GM23338 (cell line): ENCODE results near the gene CD38. TPM values are rescaled to one million over a fixed set of nuclear protein-coding genes. Genes with fewer than 3 reads are reported as not detected.

Experiments
- ATAC-seq: fragments of 200-7000 bp; cut with Tn5 transposase; 3 replicates; pipeline ENCODE4 v1.9.1; 2020
- DNase-seq: peaks from one replicate; pipeline ENCODE4 v3.0.0-alpha.2; 2015; ENCODE audit warnings: low spot score
- H2AFZ ChIP-seq: fragments of 200-600 bp; sonication (generic); 2 replicates; pipeline ENCODE4 v1.8.0; 2016; ENCODE audit warnings: antibody characterized with exemption, mild to moderate bottlenecking, moderate library complexity
- H3F3A ChIP-seq: fragments of 200-600 bp; sonication (generic); replicated peaks from 2 replicates; pipeline ENCODE4 v1.8.0; 2017; ENCODE audit warnings: antibody characterized with exemption, mixed run types, low read depth
- H3K27ac ChIP-seq: fragments of 200-600 bp; sonication (generic); 2 replicates; pipeline ENCODE4 v1.6.1; 2016; ENCODE audit warnings: low read depth
- H3K27me3 ChIP-seq: fragments of 200-600 bp; sonication (generic); 2 replicates; pipeline ENCODE4 v1.8.0; 2016; ENCODE audit warnings: mild to moderate bottlenecking, mixed run types, moderate library complexity; ENCODE audit not compliant: insufficient read depth
- H3K36me3 ChIP-seq: fragments of 200-600 bp; sonication (generic); 2 replicates; pipeline ENCODE4 v1.8.0; 2016; ENCODE audit warnings: mild to moderate bottlenecking; ENCODE audit not compliant: insufficient read depth
- H3K4me1 ChIP-seq: fragments of 200-600 bp; sonication (generic); 2 replicates; pipeline ENCODE4 v1.8.0; 2016; ENCODE audit warnings: mild to moderate bottlenecking, moderate library complexity; ENCODE audit not compliant: insufficient read depth
- H3K4me2 ChIP-seq: fragments of 200-600 bp; sonication (generic); 2 replicates; pipeline ENCODE4 v1.7.1; 2017; ENCODE audit warnings: mixed run types
- H3K4me3 ChIP-seq: fragments of 200-600 bp; sonication (generic); 2 replicates; pipeline ENCODE4 v1.6.1; 2016; ENCODE audit warnings: mixed run types
- H3K79me2 ChIP-seq: fragments of 200-600 bp; sonication (generic); replicated peaks from 2 replicates; pipeline ENCODE4 v1.8.0; 2017; ENCODE audit warnings: mild to moderate bottlenecking; ENCODE audit not compliant: insufficient read depth
- H3K9me2 ChIP-seq: fragments of 200-600 bp; sonication (generic); 2 replicates; pipeline ENCODE4 v1.8.0; 2017; ENCODE audit not compliant: insufficient read depth
- H4K20me1 ChIP-seq: fragments of 200-600 bp; sonication (generic); replicated peaks from 2 replicates; pipeline ENCODE4 v1.8.0; 2017; ENCODE audit warnings: mild to moderate bottlenecking; ENCODE audit not compliant: insufficient read depth
- H3K27ac Mint-ChIP-seq: 2 replicates; pipeline ENCODE4 v1.8.0; 2020; ENCODE audit warnings: inconsistent platforms, mild to moderate bottlenecking, moderate library complexity, mixed read lengths
- H3K27me3 Mint-ChIP-seq: 3 replicates; pipeline ENCODE4 v1.8.0; 2022; ENCODE audit warnings: low read depth, mild to moderate bottlenecking, moderate library complexity, mixed read lengths, inconsistent platforms; ENCODE audit not compliant: insufficient read depth, poor library complexity
- H3K36me3 Mint-ChIP-seq: 3 replicates; pipeline ENCODE4 v1.8.0; 2021; ENCODE audit warnings: low read depth, mild to moderate bottlenecking, inconsistent platforms, moderate library complexity, mixed read lengths
- H3K4me1 Mint-ChIP-seq: 3 replicates; pipeline ENCODE4 v1.8.0; 2020; ENCODE audit warnings: mild to moderate bottlenecking, inconsistent platforms, mixed read lengths
- H3K4me3 Mint-ChIP-seq: 3 replicates; pipeline ENCODE4 v1.8.0; 2021; ENCODE audit warnings: moderate library complexity, mild to moderate bottlenecking, inconsistent platforms, mixed read lengths
- H3K9me3 Mint-ChIP-seq: 3 replicates; pipeline ENCODE4 v1.8.0; 2020; ENCODE audit warnings: moderate library complexity, mild to moderate bottlenecking, inconsistent platforms, mixed read lengths
- CREB1 ChIP-seq: fragments of 250-450 bp; sonication (Bioruptor Pico); IDR thresholded peaks from 2 replicates; pipeline ENCODE4 v1.5.0; 2020; ENCODE audit warnings: low read depth, mild to moderate bottlenecking, moderate library complexity
- CTCF ChIP-seq, 2 experiments: fragments of 200-600 bp in 1 of 2; sonication (generic) in 1 of 2; conservative IDR thresholded peaks; 2 replicates each; pipeline versions ENCODE4 v1.5.1 to v1.6.1; 2016 to 2017; ENCODE audit warnings: antibody characterized with exemption in 2 of 2, low read depth in 2 of 2, mild to moderate bottlenecking in 2 of 2, moderate library complexity in 1 of 2
- ETS1 ChIP-seq: IDR thresholded peaks from 2 replicates; pipeline ENCODE4 v1.6.1; 2016; ENCODE audit warnings: antibody characterized with exemption
- EZH2 ChIP-seq: fragments of 200-600 bp; sonication (generic); IDR thresholded peaks from one replicate; pipeline ENCODE4 v1.8.0; 2017; ENCODE audit warnings: antibody characterized with exemption, mild to moderate bottlenecking, low read depth; ENCODE audit not compliant: unreplicated experiment
- EZH2phosphoT487 ChIP-seq: fragments of 200-600 bp; sonication (generic); IDR thresholded peaks from one replicate; pipeline ENCODE4 v1.8.1; 2018; ENCODE audit warnings: antibody characterized with exemption; ENCODE audit not compliant: unreplicated experiment
- JUNB ChIP-seq: IDR thresholded peaks from one replicate; pipeline ENCODE4 v1.6.1; 2016; ENCODE audit warnings: antibody characterized with exemption; ENCODE audit not compliant: unreplicated experiment
- NANOG ChIP-seq: IDR thresholded peaks from 2 replicates; pipeline ENCODE4 v1.6.1; 2016; ENCODE audit warnings: antibody characterized with exemption, borderline replicate concordance
- POLR2AphosphoS5 ChIP-seq: IDR thresholded peaks from 2 replicates; pipeline ENCODE4 v1.6.1; 2016; ENCODE audit warnings: antibody characterized with exemption, low read depth
- REST ChIP-seq: IDR thresholded peaks from one replicate; pipeline ENCODE4 v1.6.1; 2018; ENCODE audit warnings: antibody characterized with exemption; ENCODE audit not compliant: unreplicated experiment
- STAT1 ChIP-seq: IDR thresholded peaks from one replicate; pipeline ENCODE4 v1.6.1; 2016; ENCODE audit warnings: antibody characterized with exemption; ENCODE audit not compliant: unreplicated experiment
- ZNF114 ChIP-seq: fragments of 250-450 bp; sonication (Bioruptor Pico); IDR thresholded peaks from 2 replicates; pipeline ENCODE4 v1.5.0; 2020; ENCODE audit warnings: mild to moderate bottlenecking, moderate library complexity
- ZNF331 ChIP-seq: fragments of 250-450 bp; sonication (Bioruptor Pico); IDR thresholded peaks from 2 replicates; pipeline ENCODE4 v1.5.0; 2020; ENCODE audit warnings: low read depth, mild to moderate bottlenecking, moderate library complexity
- ZNF462 ChIP-seq: fragments of 250-450 bp; sonication (Bioruptor Pico); IDR thresholded peaks from 2 replicates; pipeline ENCODE4 v1.5.0; 2020; ENCODE audit warnings: mild to moderate bottlenecking, moderate library complexity
- polyA plus RNA-seq: library from polyadenylated mRNA; unstranded; fragments of >200 nt; fragmentation: Nextera tagmentation; extraction: Ambion mirVana; gene quantifications from 2 replicates; pipeline ENCODE4 v1.2.1, GENCODE V29; 2016
- total RNA-seq: library from RNA; depleted of rRNA; stranded (reverse); fragments of >200 nt; shearing (Covaris generic); gene quantifications from 2 replicates; pipeline ENCODE4 v1.2.3, GENCODE V29; 2014

CD38 gene
- total and polyA plus RNA-seq, 2 experiments from 2014 or later = 0.17 to 0.24 TPM

- Mint-ChIP-seq H3K9me3 (no peaks in the 10 kb centered on the region), H3K27me3 (peaks cover 1% of the 10 kb centered on the region), H3K4me1 (no peaks in the 10 kb centered on the region), H3K4me3 (no peak overlapping the region), H3K36me3 (no peaks in the 10 kb centered on the region), H3K27ac (no peak overlapping the region)
- no peaks in the 10 kb centered on the region for H3K27me3 ChIP-seq
- H4K20me1 ChIP-seq = no peaks in the 10 kb centered on the region
- H3K27ac ChIP-seq = no peak overlapping the region
- H3K4me2 ChIP-seq = no peak overlapping the region
- H3K9me2 ChIP-seq = no peaks in the 10 kb centered on the region; the same call in 1 of the 2 replicates
- H3K79me2 ChIP-seq = no peaks in the 10 kb centered on the region
- H3K4me1 ChIP-seq = no peaks in the 10 kb centered on the region
- ATAC-seq (no peak), DNase-seq (no peak)
- no peak overlapping the region for H3K4me3 ChIP-seq
- TF ChIP-seq ETS1 = no peak
- TF ChIP-seq EZH2 = no peak
- no peak for TF ChIP-seq JUNB
- no peak for TF ChIP-seq ZNF114 (CRISPR knock-in tag)
- no peak for TF ChIP-seq POLR2AphosphoS5
- TF ChIP-seq CREB1 (CRISPR knock-in tag) = no peak
- no peak for TF ChIP-seq NANOG
- TF ChIP-seq ZNF331 = no peak
- no peak for TF ChIP-seq ZNF462 (CRISPR knock-in tag)
- no peak for TF ChIP-seq STAT1
- TF ChIP-seq EZH2phosphoT487 = no peak
- no peak for TF ChIP-seq CTCF (conservative IDR thresholded peaks at IDR 0.05; ENCODE audit: low read depth in 2 of 2)
- no peak for TF ChIP-seq REST
- H3K36me3 ChIP-seq = no peaks in the 10 kb centered on the region
- H3F3A ChIP-seq = no peaks in the 10 kb centered on the region
- H2AFZ ChIP-seq = no peak overlapping the region
These were observed 27.0 kb upstream of the CD38 start for GRCh38 chr4:15751153-15751552.
